NCI-H2107 treated with DMSO at 0.1 percent for 48 hours (cell line): ENCODE results near the gene ARHGEF6.
"Not testable (repeated sequence)": the region's sequence is repeated elsewhere in the genome, so short reads cannot be mapped to it uniquely, and the experiment has no call there.

Experiments used
- DNase-seq: peaks from one replicate; lab custom pipeline; 2025; ENCODE audit not compliant: unreplicated experiment; lab: John Stamatoyannopoulos, UW

Gene ARHGEF6

GRCh38 chrX:136780763-136781162, at the start of gene ARHGEF6:
TSS of gene ARHGEF6 (minus strand) at chrX:136780932. CDS start at chrX:136780882, 50 bp downstream.
- DNase-seq, result peak; percentile 31

GRCh38 chrX:136829413-136829812, 48.7 kb upstream of the ARHGEF6 start:
- no peak for DNase-seq

- no peak for DNase-seq
These were observed 48.1 kb upstream of the ARHGEF6 start for GRCh38 chrX:136828830-136829229.

- peak; percentile 52 for DNase-seq
These were observed 46.3 kb upstream of the ARHGEF6 start for GRCh38 chrX:136827026-136827425.

GRCh38 chrX:136825771-136826170, 45.0 kb upstream of the ARHGEF6 start:
- DNase-seq, result no peak

- no peak for DNase-seq
These were observed 42.4 kb upstream of the ARHGEF6 start for GRCh38 chrX:136823175-136823574.

- DNase-seq, result no peak
These were observed 41.8 kb upstream of the ARHGEF6 start for GRCh38 chrX:136822337-136823095.

- DNase-seq, result not testable (repeated sequence)
These were observed 39.0 kb upstream of the ARHGEF6 start for GRCh38 chrX:136819756-136820155.

- DNase-seq, result no peak
These were observed 38.4 kb upstream of the ARHGEF6 start for GRCh38 chrX:136819031-136819703.

- DNase-seq, result no peak
These were observed 36.2 kb upstream of the ARHGEF6 start for GRCh38 chrX:136816975-136817374.

- no peak for DNase-seq
These were observed 34.4 kb upstream of the ARHGEF6 start for GRCh38 chrX:136814847-136815750.

GRCh38 chrX:136812286-136812685, 31.6 kb upstream of the ARHGEF6 start:
- DNase-seq, result no peak

GRCh38 chrX:136810493-136810892, 29.8 kb upstream of the ARHGEF6 start:
- no peak for DNase-seq

- DNase-seq, result peak; percentile 8
These were observed 26.2 kb upstream of the ARHGEF6 start for GRCh38 chrX:136806891-136807410.

GRCh38 chrX:136802515-136802914, 21.8 kb upstream of the ARHGEF6 start:
- DNase-seq, result no peak

- no peak for DNase-seq
These were observed 17.1 kb upstream of the ARHGEF6 start for GRCh38 chrX:136797787-136798186.

- DNase-seq, result not testable (repeated sequence)
These were observed 14.4 kb upstream of the ARHGEF6 start for GRCh38 chrX:136795132-136795531.

- DNase-seq, result not testable (repeated sequence)
These were observed 13.9 kb upstream of the ARHGEF6 start for GRCh38 chrX:136794660-136795059.

GRCh38 chrX:136794080-136794479, 13.3 kb upstream of the ARHGEF6 start:
- DNase-seq, result peak; percentile 95

GRCh38 chrX:136789856-136790255, 9.1 kb upstream of the ARHGEF6 start:
- no peak for DNase-seq

GRCh38 chrX:136784231-136784630, 3.5 kb upstream of the ARHGEF6 start:
- no peak for DNase-seq
